Sciatic nerve (tissue), 2 donors: ENCODE data around the gene NDRG3. TPM values are rescaled to one million over a fixed set of nuclear protein-coding genes. Genes with fewer than 3 reads are reported as not detected.

Experiments
- ATAC-seq: fragments of 200-7000 bp; cut with Tn5 transposase; one replicate; pipeline ENCODE4 v1.9.1; 2020; ENCODE audit warnings: mild to moderate bottlenecking, moderate library complexity
- DNase-seq: peaks from one replicate; pipeline ENCODE4 v3.0.0-alpha.2; 2020; ENCODE audit warnings: low spot score
- intact Hi-C: fragments of 100-400 bp; cut with DNase I; formaldehyde crosslinking; loops from one replicate; pipeline ENCODE4 v1.14.2; 2022
- total RNA-seq: library from RNA; stranded (reverse); fragmentation: NEBNext Ultra II Directional; extraction: Animal tissue kit (Norgen Biotek cat#: 25700); gene quantifications from one replicate; pipeline ENCODE4 v1.2.1, GENCODE V29; 2021
- donor health status: DM: no; HTN: no; CAD: no.
- donor health status: DM: no; HTN: no; CAD: no.

The NDRG3 gene
- total RNA-seq, 1 donor from 2014 or later: 30.7 TPM

DNA sequence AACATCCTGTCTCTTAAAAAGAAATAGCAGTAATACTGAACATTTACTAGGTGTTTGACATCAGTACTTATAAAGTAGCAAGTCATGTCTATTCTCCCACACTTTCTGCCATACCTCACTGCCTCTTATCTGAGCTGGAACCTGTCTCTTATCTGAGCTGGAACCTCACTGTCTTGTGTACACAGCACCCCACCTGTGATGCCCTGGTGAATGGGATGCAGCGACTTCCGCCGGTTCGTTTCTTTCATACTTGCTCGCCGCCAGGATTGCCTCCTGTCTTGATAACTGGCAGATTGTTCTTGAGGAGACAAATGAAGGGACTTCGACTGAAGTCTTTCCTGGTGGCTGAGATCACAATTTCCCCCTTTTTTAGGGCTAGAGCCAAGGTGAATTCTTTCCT, 24.8 kb upstream of the NDRG3 start:
- intact Hi-C loops: loop anchor here (5.0 kb wide), 1 partner anchor 92 kb away; a partner anchor contains a TSS
- ATAC-seq (no peak), DNase-seq (peak; percentile 14)

DNA sequence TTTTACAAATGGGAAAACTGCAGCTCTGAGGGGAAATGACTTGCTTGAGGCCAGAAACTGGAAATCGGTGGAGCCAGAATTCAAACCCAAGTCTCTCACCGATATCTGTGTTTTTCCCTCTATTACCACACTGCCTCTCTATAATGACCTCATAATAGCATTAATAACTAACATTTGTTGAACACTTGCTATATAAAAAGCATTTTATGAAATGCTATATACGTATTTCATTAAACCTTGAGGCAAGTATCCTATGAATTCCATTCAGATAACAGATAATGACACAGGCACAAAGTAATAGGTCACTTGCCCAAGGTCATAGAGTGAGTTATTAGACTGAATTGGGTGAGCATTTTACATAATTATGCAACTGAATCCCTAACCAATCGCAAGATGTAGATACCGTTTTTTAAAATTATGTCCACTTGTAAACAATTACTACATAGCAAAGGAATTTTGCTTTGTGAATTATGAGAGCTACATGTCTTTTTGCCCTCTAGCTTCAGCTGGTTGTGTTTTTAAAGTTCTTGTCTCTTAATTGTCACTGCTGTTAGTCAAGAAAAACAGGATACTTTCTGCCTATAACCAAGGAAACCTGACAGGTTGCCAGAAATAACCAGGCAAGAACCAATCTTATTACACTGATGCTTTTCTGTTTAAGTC, 23.0 kb upstream of the NDRG3 start:
- no peak for ATAC-seq
- DNase-seq: no peak
- intact Hi-C loops: no loop called here

- intact Hi-C loops: no loop called here
- DNase-seq (no peak), ATAC-seq (no peak)
These were observed 15.2 kb upstream of the NDRG3 start for GRCh38 chr20:36761125-36761524.

- intact Hi-C loops: no loop called here
- ATAC-seq (no peak), DNase-seq (no peak)
These were observed 14.8 kb upstream of the NDRG3 start for GRCh38 chr20:36760647-36761046.

- no peak for DNase-seq
- no peak for ATAC-seq
- intact Hi-C loops: no loop called here
These were observed 12.4 kb upstream of the NDRG3 start for GRCh38 chr20:36758276-36758675.

- DNase-seq (no peak), ATAC-seq (no peak)
- intact Hi-C loops: no loop called here
These were observed 10.6 kb upstream of the NDRG3 start for GRCh38 chr20:36756496-36756895.

- ATAC-seq (peak; percentile 82), DNase-seq (no peak)
- intact Hi-C loops: no loop called here
These were observed 8.8 kb upstream of the NDRG3 start for GRCh38 chr20:36754656-36755222.

GRCh38 chr20:36752582-36752981, 6.7 kb upstream of the NDRG3 start:
- no peak for DNase-seq
- intact Hi-C loops: no loop called here

GRCh38 chr20:36745234-36745926, 510 bp downstream of the NDRG3 start:
- ATAC-seq (peak; percentile 12), DNase-seq (peak; percentile 66)
- intact Hi-C loops: no loop called here

More at GRCh38 chr20:36752582-36752981, 6.7 kb upstream of the NDRG3 start:
- ATAC-seq: no peak

- ATAC-seq: peak; percentile 52
- no peak for DNase-seq
- intact Hi-C loops: no loop called here
These were observed 1.1 kb downstream of the NDRG3 start for GRCh38 chr20:36744764-36745191.

DNA sequence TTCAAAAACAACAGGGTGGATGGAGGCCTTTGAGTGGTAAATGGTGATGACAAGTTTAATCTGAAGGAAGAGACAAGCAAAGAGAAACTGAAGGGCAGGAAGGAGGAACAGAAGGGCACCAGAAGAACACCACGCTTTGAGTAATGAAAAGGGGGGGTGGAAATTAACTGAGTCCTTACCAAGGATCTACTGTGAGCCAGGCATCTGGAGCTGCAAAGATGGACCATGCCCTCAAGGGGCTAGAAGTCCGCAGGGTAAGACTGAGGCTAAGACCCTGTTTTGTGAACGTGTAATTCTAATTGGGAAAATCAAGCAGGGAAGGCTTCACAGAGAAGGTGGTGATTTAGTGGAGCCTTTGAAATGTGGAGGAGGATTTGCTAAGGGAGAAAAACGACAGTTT, 1.6 kb downstream of the NDRG3 start:
- ATAC-seq (no peak), DNase-seq (no peak)
- intact Hi-C loops: no loop called here

- DNase-seq (no peak), ATAC-seq (no peak)
- intact Hi-C loops: no loop called here
These were observed 3.3 kb downstream of the NDRG3 start for GRCh38 chr20:36742558-36742957.

- DNase-seq (no peak), ATAC-seq (no peak)
- intact Hi-C loops: no loop called here
These were observed 4.8 kb downstream of the NDRG3 start for GRCh38 chr20:36741072-36741471.

GRCh38 chr20:36737183-36737499, 8.7 kb downstream of the NDRG3 start:
- no peak for DNase-seq
- intact Hi-C loops: no loop called here
- no peak for ATAC-seq

GRCh38 chr20:36736451-36737182, 9.3 kb downstream of the NDRG3 start:
- intact Hi-C loops: no loop called here
- ATAC-seq (no peak), DNase-seq (no peak)

- ATAC-seq (no peak), DNase-seq (no peak)
- intact Hi-C loops: no loop called here
These were observed 13.4 kb downstream of the NDRG3 start for GRCh38 chr20:36732456-36732855.

GRCh38 chr20:36728986-36729385, 16.9 kb downstream of the NDRG3 start:
- no peak for DNase-seq
- ATAC-seq: no peak
- intact Hi-C loops: no loop called here

GRCh38 chr20:36726168-36726567, 19.7 kb downstream of the NDRG3 start:
- intact Hi-C loops: no loop called here
- DNase-seq (no peak), ATAC-seq (no peak)

DNA sequence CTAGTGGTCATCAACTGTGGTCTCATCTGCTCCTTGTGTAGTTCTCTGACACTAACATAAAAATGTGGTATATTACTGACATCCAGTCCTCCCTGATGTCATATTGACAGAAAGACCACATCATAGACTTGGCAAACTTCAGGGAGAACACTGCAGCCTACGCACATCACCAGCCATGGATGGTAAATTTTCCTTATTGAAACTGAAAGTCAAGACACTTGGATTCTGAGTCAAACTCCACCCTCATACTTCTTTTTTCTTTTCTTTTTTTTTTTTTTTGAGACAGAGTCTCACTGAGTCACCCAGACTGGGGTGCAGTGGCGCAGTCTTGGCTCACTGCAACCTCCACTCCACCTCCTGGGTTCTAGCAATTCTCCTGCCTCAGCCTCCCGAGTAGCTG, 25.4 kb downstream of the NDRG3 start:
- DNase-seq (no peak), ATAC-seq (no peak)

GRCh38 chr20:36717657-36718056, 28.2 kb downstream of the NDRG3 start:
- intact Hi-C loops: no loop called here
- no peak for ATAC-seq
- no peak for DNase-seq

More for the DNA sequence above, 25.4 kb downstream of the NDRG3 start:
- intact Hi-C loops: no loop called here
